ENCODE data around the gene CYSTM1.
"Not testable (repeated sequence)": the region's sequence is repeated elsewhere in the genome, so short reads cannot be mapped to it uniquely, and the experiment has no call there.

CYSTM1 gene

GRCh38 chr5:140175367-140176030 lies 511 bp downstream of the CYSTM1 start:
- FAIRE-seq, result no peak
- DNase-seq (ENCODE audit: insufficient read length, low spot score), result peak; percentile 59

GRCh38 chr5:140176031-140176387 lies 1.0 kb downstream of the CYSTM1 start:
- DNase-seq (ENCODE audit: insufficient read length, low spot score), result no peak
- no peak for FAIRE-seq

- DNase-seq (ENCODE audit: insufficient read length, low spot score), result no peak
- FAIRE-seq, result no peak
Measured at GRCh38 chr5:140178086-140178410, 3.1 kb downstream of the CYSTM1 start.

- FAIRE-seq, result no peak
- DNase-seq (ENCODE audit: insufficient read length, low spot score), result no peak
Measured at GRCh38 chr5:140178482-140179116, 3.6 kb downstream of the CYSTM1 start.

GRCh38 chr5:140181002-140181483 lies 6.1 kb downstream of the CYSTM1 start:
- FAIRE-seq (no peak), DNase-seq (ENCODE audit: insufficient read length, low spot score) (no peak)

GRCh38 chr5:140181525-140181924 lies 6.5 kb downstream of the CYSTM1 start:
- no peak for DNase-seq (ENCODE audit: insufficient read length, low spot score)
- FAIRE-seq, result no peak

GRCh38 chr5:140182075-140182711 lies 7.2 kb downstream of the CYSTM1 start:
- DNase-seq (ENCODE audit: insufficient read length, low spot score) (no peak), FAIRE-seq (no peak)

- DNase-seq (ENCODE audit: insufficient read length, low spot score) (no peak), FAIRE-seq (no peak)
Measured at GRCh38 chr5:140182803-140183367, 7.9 kb downstream of the CYSTM1 start.

- DNase-seq (ENCODE audit: insufficient read length, low spot score) (no peak), FAIRE-seq (no peak)
Measured at GRCh38 chr5:140185409-140185808, 10.4 kb downstream of the CYSTM1 start.

- DNase-seq (ENCODE audit: insufficient read length, low spot score) (no peak), FAIRE-seq (no peak)
Measured at GRCh38 chr5:140186267-140186671, 11.3 kb downstream of the CYSTM1 start.

GRCh38 chr5:140189253-140189652 lies 14.3 kb downstream of the CYSTM1 start:
- FAIRE-seq, result no peak
- no peak for DNase-seq (ENCODE audit: insufficient read length, low spot score)

- FAIRE-seq, result no peak
- DNase-seq (ENCODE audit: insufficient read length, low spot score), result no peak
Measured at GRCh38 chr5:140189977-140190871, 15.2 kb downstream of the CYSTM1 start.

- no peak for DNase-seq (ENCODE audit: insufficient read length, low spot score)
- no peak for FAIRE-seq
Measured at GRCh38 chr5:140190872-140191218, 15.9 kb downstream of the CYSTM1 start.

GRCh38 chr5:140192715-140193430 lies 17.9 kb downstream of the CYSTM1 start:
- FAIRE-seq (no peak), DNase-seq (ENCODE audit: insufficient read length, low spot score) (no peak)

- FAIRE-seq (no peak), DNase-seq (ENCODE audit: insufficient read length, low spot score) (no peak)
Measured at GRCh38 chr5:140194662-140195061, 19.7 kb downstream of the CYSTM1 start.

- no peak for DNase-seq (ENCODE audit: insufficient read length, low spot score)
- FAIRE-seq, result no peak
Measured at GRCh38 chr5:140196115-140196814, 21.3 kb downstream of the CYSTM1 start.

GRCh38 chr5:140197023-140197422 lies 22.0 kb downstream of the CYSTM1 start:
- FAIRE-seq (no peak), DNase-seq (ENCODE audit: insufficient read length, low spot score) (no peak)

- DNase-seq (ENCODE audit: insufficient read length, low spot score); FAIRE-seq: not testable (repeated sequence)
Measured at GRCh38 chr5:140198915-140199314, 23.9 kb downstream of the CYSTM1 start.

- FAIRE-seq (no peak), DNase-seq (ENCODE audit: insufficient read length, low spot score) (no peak)
Measured at GRCh38 chr5:140202078-140202477, 27.1 kb downstream of the CYSTM1 start.

GRCh38 chr5:140202610-140203009 lies 27.6 kb downstream of the CYSTM1 start:
- FAIRE-seq, result no peak
- DNase-seq (ENCODE audit: insufficient read length, low spot score), result no peak
